ENCODE measurements around the gene TPM4. TPM values are rescaled to one million over a fixed set of nuclear protein-coding genes. Genes with fewer than 3 reads are reported as not detected.

TPM4 gene
- total and polyA plus RNA-seq, 2 experiments from 2014 or later, result 223 to 288 TPM

- no peak for TF ChIP-seq ZNF462 (CRISPR knock-in tag; IDR thresholded peaks at IDR 0.05)
- no peak for TF ChIP-seq NANOG (IDR thresholded peaks at IDR 0.05; ENCODE audit: borderline replicate concordance)
- no peak for TF ChIP-seq REST (IDR thresholded peaks at IDR 0.05; ENCODE audit: unreplicated experiment)
- no peak for TF ChIP-seq EZH2 (IDR thresholded peaks at IDR 0.05; ENCODE audit: low read depth, unreplicated experiment)
- TF ChIP-seq ETS1 (IDR thresholded peaks at IDR 0.05), result no peak
- no peak for TF ChIP-seq ZNF331 (CRISPR knock-in tag; IDR thresholded peaks at IDR 0.05; ENCODE audit: low read depth)
- TF ChIP-seq STAT1 (IDR thresholded peaks at IDR 0.05; ENCODE audit: unreplicated experiment), result no peak
Measured at GRCh38 chr19:16078759-16079707, 2.7 kb downstream of the TPM4 start (continued).
